ENCODE measurements around the gene NPHP4.
"Not testable (repeated sequence)": the region's sequence is repeated elsewhere in the genome, so short reads cannot be mapped to it uniquely, and the experiment has no call there.

Gene NPHP4

GRCh38 chr1:6025269-6026094, 33.3 kb upstream of the NPHP4 start:
- TF ChIP-seq CTCF (IDR thresholded peaks at IDR 0.05; ENCODE audit: insufficient read depth, low read depth, low read length, missing control alignments), result no peak
- no peak overlapping the region for H3K4me3 ChIP-seq (ENCODE audit: low read length)
- DNase-seq (ENCODE audit: low read depth), result peak; percentile 70

GRCh38 chr1:6024376-6024775, 32.2 kb upstream of the NPHP4 start:
- no peak overlapping the region for H3K4me3 ChIP-seq (ENCODE audit: low read length)
- TF ChIP-seq CTCF (IDR thresholded peaks at IDR 0.05; ENCODE audit: insufficient read depth, low read depth, low read length, missing control alignments), result no peak

GRCh38 chr1:6023346-6023745, 31.1 kb upstream of the NPHP4 start:
- DNase-seq (ENCODE audit: low read depth), result no peak
- TF ChIP-seq CTCF (IDR thresholded peaks at IDR 0.05; ENCODE audit: insufficient read depth, low read depth, low read length, missing control alignments), result no peak
- H3K4me3 ChIP-seq (ENCODE audit: low read length), result no peak overlapping the region

More at GRCh38 chr1:6024376-6024775, 32.2 kb upstream of the NPHP4 start:
- DNase-seq (ENCODE audit: low read depth), result no peak

GRCh38 chr1:6022193-6022592, 30.0 kb upstream of the NPHP4 start:
- no peak for DNase-seq (ENCODE audit: low read depth)
- no peak for TF ChIP-seq CTCF (IDR thresholded peaks at IDR 0.05; ENCODE audit: insufficient read depth, low read depth, low read length, missing control alignments)
- no peak overlapping the region for H3K4me3 ChIP-seq (ENCODE audit: low read length)

- no peak for TF ChIP-seq CTCF (IDR thresholded peaks at IDR 0.05; ENCODE audit: insufficient read depth, low read depth, low read length, missing control alignments)
These were observed 27.1 kb upstream of the NPHP4 start for GRCh38 chr1:6019166-6019845.

GRCh38 chr1:6017654-6018053, 25.4 kb upstream of the NPHP4 start:
- not testable (repeated sequence) for DNase-seq (ENCODE audit: low read depth); H3K4me3 ChIP-seq (ENCODE audit: low read length)

More at GRCh38 chr1:6019166-6019845, 27.1 kb upstream of the NPHP4 start:
- no peak overlapping the region for H3K4me3 ChIP-seq (ENCODE audit: low read length)
- DNase-seq (ENCODE audit: low read depth), result no peak

GRCh38 chr1:6016191-6016865, 24.1 kb upstream of the NPHP4 start:
- H3K4me3 ChIP-seq (ENCODE audit: low read length), result no peak overlapping the region
- DNase-seq (ENCODE audit: low read depth), result peak; percentile 79
- TF ChIP-seq CTCF (IDR thresholded peaks at IDR 0.05; ENCODE audit: insufficient read depth, low read depth, low read length, missing control alignments), result no peak
